Measurements from ENCODE around the gene VEGFD.

DNA sequence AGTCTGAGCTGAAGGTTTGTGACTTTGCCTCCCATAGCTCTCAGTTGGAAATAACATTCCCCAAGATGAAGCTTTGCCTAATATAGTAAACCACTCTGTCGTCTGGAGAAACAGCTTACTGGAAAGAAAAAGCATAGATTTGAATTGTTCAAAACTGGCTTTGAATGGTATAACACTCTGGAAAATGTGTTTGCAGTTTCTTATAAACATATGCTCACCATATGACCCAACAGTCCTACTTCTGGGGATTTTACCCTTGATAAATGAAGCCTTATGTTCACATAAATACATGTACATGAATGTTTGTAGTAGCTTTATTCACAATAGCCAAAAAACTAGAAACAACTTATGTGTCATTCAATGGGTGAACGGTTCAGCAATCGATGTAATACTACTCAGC is 10.2 kb downstream of the VEGFD start:
- TF ChIP-seq, protein P1, sequence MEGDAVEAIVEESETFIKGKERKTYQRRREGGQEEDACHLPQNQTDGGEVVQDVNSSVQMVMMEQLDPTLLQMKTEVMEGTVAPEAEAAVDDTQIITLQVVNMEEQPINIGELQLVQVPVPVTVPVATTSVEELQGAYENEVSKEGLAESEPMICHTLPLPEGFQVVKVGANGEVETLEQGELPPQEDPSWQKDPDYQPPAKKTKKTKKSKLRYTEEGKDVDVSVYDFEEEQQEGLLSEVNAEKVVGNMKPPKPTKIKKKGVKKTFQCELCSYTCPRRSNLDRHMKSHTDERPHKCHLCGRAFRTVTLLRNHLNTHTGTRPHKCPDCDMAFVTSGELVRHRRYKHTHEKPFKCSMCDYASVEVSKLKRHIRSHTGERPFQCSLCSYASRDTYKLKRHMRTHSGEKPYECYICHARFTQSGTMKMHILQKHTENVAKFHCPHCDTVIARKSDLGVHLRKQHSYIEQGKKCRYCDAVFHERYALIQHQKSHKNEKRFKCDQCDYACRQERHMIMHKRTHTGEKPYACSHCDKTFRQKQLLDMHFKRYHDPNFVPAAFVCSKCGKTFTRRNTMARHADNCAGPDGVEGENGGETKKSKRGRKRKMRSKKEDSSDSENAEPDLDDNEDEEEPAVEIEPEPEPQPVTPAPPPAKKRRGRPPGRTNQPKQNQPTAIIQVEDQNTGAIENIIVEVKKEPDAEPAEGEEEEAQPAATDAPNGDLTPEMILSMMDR (IDR thresholded peaks at IDR 0.05; ENCODE audit: low read length): no peak
- TF ChIP-seq EZH2 (IDR thresholded peaks at IDR 0.05; ENCODE audit: borderline replicate concordance, low read length): no peak
